Activated T-helper 17 cell treated with anti-CD3 and anti-CD28 coated beads, Interleukin-2, amount 50 U/mL, for 72 hours (primary cell): ENCODE data around the gene RGS6. TPM values are rescaled to one million over a fixed set of nuclear protein-coding genes. Genes with fewer than 3 reads are reported as not detected.

ENCODE experiments used
- ATAC-seq: fragments of 150-1000 bp; cut with Tn5 transposase; replicated peaks from 2 replicates; pipeline ENCODE4 v1.10.0; 2021; ENCODE audit warnings: mild to moderate bottlenecking, moderate library complexity
- H3K27ac Mint-ChIP-seq: one replicate; pipeline ENCODE4 v1.8.0; 2022; ENCODE audit warnings: mixed read lengths
- H3K27me3 Mint-ChIP-seq: one replicate; pipeline ENCODE4 v1.8.0; 2022; ENCODE audit warnings: mixed read lengths
- H3K36me3 Mint-ChIP-seq: one replicate; pipeline ENCODE4 v1.8.0; 2022; ENCODE audit warnings: low read depth, mild to moderate bottlenecking, mixed read lengths
- H3K4me1 Mint-ChIP-seq: one replicate; pipeline ENCODE4 v1.8.0; 2022; ENCODE audit warnings: mixed read lengths
- H3K4me3 Mint-ChIP-seq: one replicate; pipeline ENCODE4 v1.8.0; 2022; ENCODE audit warnings: mild to moderate bottlenecking, mixed read lengths
- H3K9me3 Mint-ChIP-seq: one replicate; pipeline ENCODE4 v1.8.0; 2022; ENCODE audit warnings: mixed read lengths
- total RNA-seq, 2 donors: library from RNA; stranded (reverse); gene quantifications; one replicate each; pipeline ENCODE4 v1.2.3, GENCODE V29; 2022

RGS6 gene
- total RNA-seq, 2 donors from 2014 or later, result 1.5 to 1.6 TPM

DNA sequence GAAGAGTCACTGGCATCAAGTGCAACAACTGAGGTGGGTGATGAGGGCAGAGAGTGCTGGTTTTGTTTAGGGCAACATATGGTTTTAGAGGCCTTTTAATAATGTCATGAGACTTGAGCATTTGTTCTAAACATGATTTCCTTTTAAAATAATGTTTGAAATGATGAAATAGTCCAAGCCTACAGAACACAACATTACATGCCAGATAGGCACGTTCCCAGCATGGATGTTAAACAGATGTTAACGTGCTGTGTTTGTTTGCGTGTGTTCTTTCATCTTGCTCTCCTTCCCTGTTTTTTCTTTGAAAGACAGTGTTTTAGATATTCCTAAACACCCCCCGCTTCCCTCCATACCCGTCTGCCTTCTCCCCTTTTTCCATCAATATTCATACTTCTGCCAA is 82.3 kb downstream of the RGS6 start:
- H3K27me3 Mint-ChIP-seq, result peaks cover 21% of the 10 kb centered on the region
- no peak overlapping the region for H3K27ac Mint-ChIP-seq
- H3K4me1 Mint-ChIP-seq, result no peaks in the 10 kb centered on the region
- H3K36me3 Mint-ChIP-seq, result no peaks in the 10 kb centered on the region
- no peak for ATAC-seq
- H3K4me3 Mint-ChIP-seq, result no peak overlapping the region
- H3K9me3 Mint-ChIP-seq, result no peaks in the 10 kb centered on the region

DNA sequence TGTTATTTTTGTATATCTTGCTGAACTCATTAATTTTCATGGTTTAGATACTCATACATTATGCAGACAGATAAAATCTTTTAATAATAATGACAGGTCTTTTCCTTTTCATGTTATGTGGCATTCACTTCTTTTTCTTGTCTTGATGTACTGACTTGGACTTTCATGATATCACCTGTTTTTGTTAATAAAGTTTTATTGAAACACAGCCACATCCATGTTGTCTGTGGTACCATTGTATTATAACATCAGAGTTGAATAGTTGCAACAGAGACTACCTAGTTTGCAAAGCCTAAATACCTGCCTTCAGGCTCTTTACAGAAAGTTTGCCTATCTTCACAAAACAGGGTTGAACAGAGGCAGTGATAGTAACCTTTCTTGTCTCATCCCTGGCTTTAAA is 85.1 kb downstream of the RGS6 start:
- no peak overlapping the region for H3K27ac Mint-ChIP-seq
- ATAC-seq, result no peak

DNA sequence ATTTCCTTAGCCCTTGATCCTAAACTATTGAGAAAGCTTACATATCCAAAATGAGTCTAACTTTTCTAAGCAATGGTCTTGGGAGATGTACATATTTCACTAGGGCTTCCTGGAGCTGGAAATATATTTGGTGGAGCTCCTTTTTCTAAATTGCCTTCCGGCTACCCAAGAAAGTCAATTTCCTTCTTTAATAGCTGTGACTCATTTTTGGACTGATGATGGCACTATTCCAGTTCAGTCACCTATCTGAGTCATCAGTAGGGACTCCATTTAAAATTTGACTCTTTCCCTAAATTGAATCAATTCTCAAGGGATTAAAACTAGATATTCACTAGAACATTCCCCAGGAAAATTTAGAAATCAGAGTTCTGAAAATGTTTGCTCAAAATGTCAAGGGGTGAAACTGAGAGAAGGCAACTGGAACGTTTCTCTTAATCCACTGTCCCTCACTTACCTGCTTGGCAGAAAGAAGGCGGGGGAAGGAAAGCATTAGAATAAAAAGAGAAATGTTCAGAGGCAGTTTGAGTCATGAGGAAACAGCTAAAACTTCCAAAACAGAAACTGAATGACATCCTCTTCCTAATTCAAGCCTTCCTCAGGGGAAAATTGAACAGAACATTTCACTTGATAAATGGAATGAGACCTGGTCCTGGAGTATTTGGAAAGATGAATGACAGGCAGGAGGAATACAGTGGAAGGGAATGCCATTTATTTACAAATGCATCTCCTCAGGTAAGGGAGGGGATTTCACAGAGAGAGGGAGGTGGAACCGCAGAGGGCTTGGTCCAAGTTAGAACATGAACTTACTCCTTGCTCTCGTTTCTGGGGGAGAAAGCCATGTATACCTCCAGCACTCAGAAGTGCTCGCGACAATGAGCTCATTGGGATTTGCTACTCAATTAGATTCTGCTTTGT is 91.2 kb downstream of the RGS6 start:
- Mint-ChIP-seq H3K4me3 (no peak overlapping the region), H3K27ac (peak overlapping the region; percentile 36), H3K27me3 (peaks cover 35% of the 10 kb centered on the region), H3K9me3 (no peaks in the 10 kb centered on the region), H3K4me1 (peaks cover 8% of the 10 kb centered on the region), H3K36me3 (no peaks in the 10 kb centered on the region)
- peak; percentile 31 for ATAC-seq

More for the DNA sequence above, 85.1 kb downstream of the RGS6 start:
- H3K9me3 Mint-ChIP-seq, result no peaks in the 10 kb centered on the region
- peaks cover 33% of the 10 kb centered on the region for H3K27me3 Mint-ChIP-seq
- H3K36me3 Mint-ChIP-seq, result no peaks in the 10 kb centered on the region
- H3K4me1 Mint-ChIP-seq, result no peaks in the 10 kb centered on the region
- H3K4me3 Mint-ChIP-seq, result no peak overlapping the region

DNA sequence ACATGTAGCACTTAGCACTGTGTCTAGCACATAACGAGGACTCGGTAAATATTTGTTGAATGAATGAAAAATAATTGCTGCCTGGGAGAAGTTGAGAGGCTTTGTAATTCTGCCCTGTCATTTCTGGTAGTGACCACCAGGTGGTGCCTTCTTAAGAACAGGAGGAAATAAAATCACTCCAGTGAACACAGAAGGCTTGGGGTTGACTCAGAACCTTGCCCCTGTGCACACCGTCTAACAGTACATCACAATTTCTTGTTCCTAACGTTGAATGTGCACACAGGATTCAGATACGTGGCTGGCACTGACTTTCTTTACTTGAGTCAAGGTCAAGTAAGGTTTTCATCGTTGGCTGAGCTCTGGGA is 91.8 kb downstream of the RGS6 start:
- ATAC-seq, result peak; percentile 91
- Mint-ChIP-seq H3K36me3 (no peaks in the 10 kb centered on the region), H3K27ac (no peak overlapping the region), H3K27me3 (peaks cover 35% of the 10 kb centered on the region), H3K9me3 (no peaks in the 10 kb centered on the region), H3K4me1 (peaks cover 8% of the 10 kb centered on the region), H3K4me3 (no peak overlapping the region)

DNA sequence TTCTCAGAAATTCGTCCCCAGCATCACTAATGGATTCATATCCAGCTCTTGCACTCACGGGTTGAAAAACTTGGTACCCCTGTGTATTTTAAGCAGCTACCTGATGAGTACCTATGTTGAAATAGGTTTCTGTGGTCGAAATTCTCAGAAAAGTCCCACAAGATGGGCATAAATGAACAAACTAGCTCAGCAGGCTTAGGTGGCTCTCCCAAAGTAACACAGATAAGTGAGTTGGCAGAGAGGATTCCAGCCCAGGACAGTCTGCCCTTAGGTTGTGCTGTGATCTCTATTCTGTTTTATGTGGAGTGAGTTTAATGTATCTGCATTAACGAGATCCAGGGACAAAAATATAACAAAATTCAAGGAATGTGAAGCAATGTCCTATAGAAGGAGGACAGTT is 92.3 kb downstream of the RGS6 start:
- Mint-ChIP-seq H3K9me3 (no peaks in the 10 kb centered on the region), H3K4me3 (no peak overlapping the region), H3K27ac (no peak overlapping the region), H3K27me3 (peaks cover 31% of the 10 kb centered on the region), H3K36me3 (no peaks in the 10 kb centered on the region), H3K4me1 (peaks cover 8% of the 10 kb centered on the region)
- peak; percentile 57 for ATAC-seq

DNA sequence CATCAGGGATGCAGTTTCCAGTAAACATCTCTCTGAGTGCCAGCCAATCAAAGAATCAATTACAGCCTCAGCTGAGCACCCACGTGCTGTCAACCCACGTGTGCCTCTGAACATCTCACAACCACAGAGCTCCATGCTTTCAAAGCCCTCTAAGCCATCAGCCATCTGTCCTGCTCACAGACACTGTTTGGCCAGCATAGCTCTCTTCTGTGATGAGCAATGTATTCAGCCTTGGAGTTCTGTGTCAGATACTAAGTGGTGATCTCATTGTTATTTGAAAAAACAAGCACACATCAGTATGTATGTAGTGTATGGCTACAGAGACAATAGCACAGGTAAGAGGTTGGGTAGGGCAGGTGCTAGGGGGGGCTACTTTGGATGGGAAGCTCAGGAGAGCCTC is 94.3 kb downstream of the RGS6 start:
- no peaks in the 10 kb centered on the region for H3K9me3 Mint-ChIP-seq
- no peaks in the 10 kb centered on the region for H3K36me3 Mint-ChIP-seq
- no peak for ATAC-seq
- H3K27ac Mint-ChIP-seq, result no peak overlapping the region
- H3K4me3 Mint-ChIP-seq, result no peak overlapping the region
- peaks cover 21% of the 10 kb centered on the region for H3K27me3 Mint-ChIP-seq
- H3K4me1 Mint-ChIP-seq, result peaks cover 8% of the 10 kb centered on the region

DNA sequence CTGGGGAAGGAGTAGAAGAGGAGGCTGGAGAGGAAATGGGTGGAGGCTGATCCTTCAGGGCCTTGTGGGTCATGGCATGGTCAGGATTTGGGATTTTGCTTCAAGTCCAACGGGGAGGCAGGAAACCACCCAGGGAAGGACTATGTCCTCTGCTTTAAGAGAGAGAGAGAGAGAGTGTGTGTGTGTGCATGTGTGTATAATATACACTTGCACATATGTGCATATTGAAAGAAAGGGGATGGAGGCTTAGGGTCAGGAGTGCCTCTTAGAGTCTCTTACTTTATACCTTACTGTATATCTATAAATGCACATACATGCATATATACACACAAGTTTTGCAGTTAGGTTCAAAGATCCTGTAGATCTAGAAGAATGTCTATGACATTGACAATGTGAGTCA is 94.8 kb downstream of the RGS6 start:
- Mint-ChIP-seq H3K4me3 (no peak overlapping the region), H3K27ac (no peak overlapping the region), H3K36me3 (no peaks in the 10 kb centered on the region), H3K27me3 (peaks cover 18% of the 10 kb centered on the region), H3K4me1 (peaks cover 8% of the 10 kb centered on the region), H3K9me3 (no peaks in the 10 kb centered on the region)
- no peak for ATAC-seq

DNA sequence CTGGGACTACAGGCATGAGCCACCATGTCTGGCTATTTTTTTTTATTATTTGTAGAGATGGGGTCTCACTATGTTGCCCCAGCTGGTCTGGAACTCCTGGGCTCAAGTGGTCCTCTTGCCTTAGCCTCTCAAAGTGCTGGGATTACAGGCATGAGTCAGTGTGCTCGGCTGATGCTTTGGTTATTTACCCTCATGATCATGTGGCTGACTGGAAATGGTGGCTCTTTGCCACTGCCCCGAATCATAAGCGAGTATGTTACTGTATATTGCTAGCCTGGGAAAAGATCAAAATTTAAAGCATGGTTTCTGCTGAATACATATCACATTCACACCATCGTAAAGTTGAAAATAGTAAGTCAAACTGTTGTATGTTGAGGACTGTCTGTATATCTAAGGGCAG is 101.1 kb downstream of the RGS6 start:
- H3K9me3 Mint-ChIP-seq, result no peaks in the 10 kb centered on the region
- no peaks in the 10 kb centered on the region for H3K36me3 Mint-ChIP-seq
- H3K4me1 Mint-ChIP-seq, result no peaks in the 10 kb centered on the region
- no peak for ATAC-seq
- peaks cover 10% of the 10 kb centered on the region for H3K27me3 Mint-ChIP-seq
- H3K27ac Mint-ChIP-seq, result no peak overlapping the region
- H3K4me3 Mint-ChIP-seq, result no peak overlapping the region

DNA sequence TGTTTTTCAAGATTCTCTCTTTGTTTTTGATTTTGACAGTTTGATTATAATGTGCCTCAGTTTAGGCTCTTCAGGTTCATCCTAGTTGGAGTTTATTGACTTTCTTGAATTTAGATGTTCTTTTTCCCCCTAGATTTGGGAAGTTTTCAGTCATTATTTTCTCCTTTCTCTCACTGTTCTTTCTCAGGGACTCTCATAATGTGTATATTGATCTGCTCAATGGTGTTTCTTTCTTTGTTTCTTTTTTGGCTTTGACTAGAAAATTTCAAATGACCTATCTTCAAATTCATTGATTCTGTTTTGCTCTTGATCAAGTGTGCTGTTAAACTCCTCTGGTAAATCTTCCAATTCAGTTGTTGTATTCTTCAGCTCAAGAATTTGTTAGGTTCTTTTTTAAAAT is 108.3 kb downstream of the RGS6 start:
- ATAC-seq, result no peak

DNA sequence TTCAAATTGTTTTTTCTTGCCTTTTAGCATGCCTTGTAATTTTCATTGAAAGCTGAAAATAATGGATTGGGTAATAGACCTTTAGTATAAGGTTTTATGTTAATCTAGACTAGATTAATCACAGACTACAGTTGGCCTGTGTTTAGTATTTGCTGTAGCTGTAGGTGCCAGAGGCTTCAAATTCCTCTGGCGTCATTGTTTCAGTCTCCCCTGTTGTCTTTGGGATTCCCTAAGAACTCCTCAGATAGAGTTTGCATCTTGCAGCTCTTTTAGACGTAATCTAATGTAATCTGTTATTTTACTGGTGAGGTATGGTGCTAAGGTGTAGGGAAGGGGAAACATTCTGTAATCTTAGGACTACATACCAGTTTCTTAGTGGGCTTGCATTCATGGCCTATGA is 113.0 kb downstream of the RGS6 start:
- peaks cover 55% of the 10 kb centered on the region for H3K27me3 Mint-ChIP-seq
- no peaks in the 10 kb centered on the region for H3K36me3 Mint-ChIP-seq
- H3K9me3 Mint-ChIP-seq, result peaks cover 13% of the 10 kb centered on the region
- no peak overlapping the region for H3K4me3 Mint-ChIP-seq
- H3K27ac Mint-ChIP-seq, result no peak overlapping the region
- no peak for ATAC-seq
- peaks cover 7% of the 10 kb centered on the region for H3K4me1 Mint-ChIP-seq

More for the DNA sequence above, 108.3 kb downstream of the RGS6 start:
- Mint-ChIP-seq H3K4me3 (no peak overlapping the region), H3K36me3 (no peaks in the 10 kb centered on the region), H3K27me3 (peaks cover 52% of the 10 kb centered on the region), H3K9me3 (peaks cover 15% of the 10 kb centered on the region), H3K27ac (no peak overlapping the region), H3K4me1 (no peaks in the 10 kb centered on the region)

DNA sequence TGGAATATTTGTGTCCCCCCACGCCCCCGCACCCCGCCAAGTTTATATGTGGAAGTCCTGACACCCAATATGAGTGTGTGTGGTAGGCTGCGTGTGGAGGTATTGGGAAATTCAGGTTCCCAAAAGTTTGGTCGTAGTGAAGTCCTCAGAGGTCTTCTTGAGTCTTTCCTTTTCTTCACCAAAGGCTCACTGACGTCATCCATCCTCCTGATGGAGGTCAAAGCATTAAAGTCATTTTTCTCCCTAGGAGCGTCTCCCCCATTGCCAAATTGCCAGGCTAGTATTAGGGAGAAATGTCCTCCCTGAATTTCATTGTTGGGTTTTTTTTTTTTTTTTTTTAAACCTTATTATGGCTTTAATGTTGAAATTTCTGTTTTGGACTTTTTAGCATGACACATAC is 113.7 kb downstream of the RGS6 start:
- H3K9me3 Mint-ChIP-seq, result peaks cover 7% of the 10 kb centered on the region
- no peaks in the 10 kb centered on the region for H3K36me3 Mint-ChIP-seq
- H3K4me1 Mint-ChIP-seq, result peaks cover 7% of the 10 kb centered on the region
- no peak overlapping the region for H3K27ac Mint-ChIP-seq
- peaks cover 52% of the 10 kb centered on the region for H3K27me3 Mint-ChIP-seq
- no peak for ATAC-seq
- H3K4me3 Mint-ChIP-seq, result no peak overlapping the region

DNA sequence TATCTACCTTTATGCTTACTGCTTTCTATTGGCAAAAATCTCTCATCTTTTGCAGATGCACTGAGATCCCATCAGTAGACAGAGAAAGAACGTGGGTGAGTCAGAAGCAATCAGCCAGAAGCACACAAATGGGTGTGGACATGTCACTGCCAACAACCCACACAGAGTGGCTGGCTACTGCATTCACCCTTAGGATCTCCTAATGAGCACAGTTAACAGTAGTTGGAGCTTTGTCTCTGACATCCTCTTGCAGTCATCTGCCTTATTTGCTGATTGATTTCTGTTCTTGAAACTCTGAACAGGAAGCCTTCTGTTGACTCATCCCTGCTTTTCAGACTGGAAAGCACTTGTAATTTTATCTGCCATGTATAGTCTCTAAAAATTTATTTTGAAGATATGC is 117.2 kb downstream of the RGS6 start:
- Mint-ChIP-seq H3K4me3 (peak overlapping the region; percentile 12), H3K27ac (no peak overlapping the region)

DNA sequence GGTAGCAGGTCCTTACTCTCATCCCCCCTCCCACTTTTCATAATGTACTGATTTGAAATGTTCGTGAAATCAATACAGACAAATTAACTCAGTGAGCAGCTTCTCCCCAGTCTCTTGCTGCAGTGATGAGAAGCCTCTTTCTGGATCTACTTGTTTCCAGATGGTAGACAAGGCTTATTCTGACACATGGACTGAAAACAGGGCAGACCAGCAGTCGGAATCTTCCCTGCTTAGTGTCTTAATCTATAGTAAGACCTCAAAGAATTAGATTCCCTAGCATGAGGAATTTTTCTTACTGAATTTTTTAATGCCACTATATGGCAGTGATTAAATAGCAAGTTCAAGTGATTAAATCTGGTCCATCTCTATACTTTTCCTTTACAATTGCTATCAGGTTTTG is 120.1 kb downstream of the RGS6 start:
- Mint-ChIP-seq H3K4me3 (no peak overlapping the region), H3K9me3 (no peaks in the 10 kb centered on the region), H3K27ac (no peak overlapping the region)

More for the DNA sequence above, 117.2 kb downstream of the RGS6 start:
- Mint-ChIP-seq H3K9me3 (no peaks in the 10 kb centered on the region), H3K27me3 (peaks cover 37% of the 10 kb centered on the region), H3K36me3 (no peaks in the 10 kb centered on the region), H3K4me1 (peaks cover 7% of the 10 kb centered on the region)
- peak; percentile 99 for ATAC-seq

DNA sequence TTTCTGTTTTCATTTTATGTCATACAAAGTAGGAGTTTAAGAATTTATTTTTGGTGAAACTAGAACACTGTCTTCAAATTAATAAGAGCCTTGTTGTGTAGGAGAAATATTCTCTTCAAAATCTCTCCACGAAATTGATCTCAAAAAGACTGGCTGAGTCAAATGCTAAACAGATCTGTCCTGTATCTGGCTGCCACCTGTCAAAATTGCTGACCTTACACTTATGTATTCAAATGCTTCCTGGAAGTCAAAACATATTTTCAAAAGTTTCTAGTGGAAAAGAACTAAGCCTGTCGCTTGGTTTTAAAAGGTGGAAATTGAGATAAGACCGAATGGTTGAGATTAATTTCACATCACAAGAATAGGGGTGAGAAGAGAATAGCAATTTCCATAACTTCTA is 121.4 kb downstream of the RGS6 start:
- Mint-ChIP-seq H3K9me3 (no peaks in the 10 kb centered on the region), H3K27me3 (peaks cover 24% of the 10 kb centered on the region), H3K27ac (no peak overlapping the region), H3K4me3 (no peak overlapping the region), H3K36me3 (no peaks in the 10 kb centered on the region), H3K4me1 (peaks cover 7% of the 10 kb centered on the region)
- no peak for ATAC-seq

More for the DNA sequence above, 120.1 kb downstream of the RGS6 start:
- Mint-ChIP-seq H3K27me3 (peaks cover 24% of the 10 kb centered on the region), H3K4me1 (peaks cover 7% of the 10 kb centered on the region), H3K36me3 (no peaks in the 10 kb centered on the region)
- ATAC-seq, result no peak

DNA sequence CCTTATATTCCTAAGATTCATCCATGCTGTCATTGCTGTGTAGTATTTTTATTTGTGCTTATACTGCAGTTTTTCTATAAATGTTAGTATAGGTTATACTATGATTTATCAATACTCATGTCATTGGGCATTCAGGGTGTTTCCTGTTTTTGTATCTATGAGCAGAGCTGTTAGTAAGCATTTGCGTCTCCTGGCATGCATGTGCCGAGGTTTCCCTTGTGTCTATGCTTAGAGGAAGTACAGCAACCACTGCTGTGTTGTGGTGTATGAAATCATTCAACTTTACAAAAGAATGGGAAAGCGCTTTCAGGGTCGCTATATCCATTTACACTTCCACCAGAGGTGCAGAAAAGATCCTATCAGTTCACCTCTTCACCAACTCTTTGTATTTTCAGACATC is 122.7 kb downstream of the RGS6 start:
- Mint-ChIP-seq H3K4me3 (no peak overlapping the region), H3K36me3 (no peaks in the 10 kb centered on the region), H3K9me3 (no peaks in the 10 kb centered on the region), H3K27me3 (peaks cover 16% of the 10 kb centered on the region), H3K4me1 (no peaks in the 10 kb centered on the region), H3K27ac (no peak overlapping the region)
- ATAC-seq, result no peak
